HepG2 (cell line): ENCODE data around the gene NUCB1. TPM values are rescaled to one million over a fixed set of nuclear protein-coding genes. Genes with fewer than 3 reads are reported as not detected.

Source experiments
- E2F2 ChIP-seq: sonication (generic); formaldehyde crosslinking; IDR thresholded peaks from 2 replicates; pipeline ENCODE4 v1.4.0; 2020; ENCODE audit warnings: missing genetic modification reagents, borderline replicate concordance
- FOXJ3 ChIP-seq: sonication (generic); formaldehyde crosslinking; IDR thresholded peaks from 2 replicates; pipeline ENCODE4 v1.4.0; 2020; ENCODE audit warnings: missing genetic modification reagents, mild to moderate bottlenecking, borderline replicate concordance
- GZF1 ChIP-seq: sonication (generic); formaldehyde crosslinking; IDR thresholded peaks from 2 replicates; pipeline ENCODE4 v1.5.1; 2020; ENCODE audit warnings: mild to moderate bottlenecking, missing genetic modification reagents
- HMG20B ChIP-seq: conservative IDR thresholded peaks from 2 replicates; pipeline ENCODE4 v1.6.1; 2016; ENCODE audit warnings: missing genetic modification reagents, missing compliant biosample characterization
- HNF4G ChIP-seq, 2 experiments: sonication (generic) in 1 of 2; formaldehyde crosslinking in 1 of 2; IDR thresholded peaks; 2 replicates each; pipeline versions ENCODE4 v1.4.0 to v1.6.1; 2011 to 2020; ENCODE audit warnings: borderline replicate concordance in 2 of 2, low read depth in 2 of 2, mild to moderate bottlenecking in 2 of 2, low read length in 1 of 2, missing genetic modification reagents in 1 of 2, moderate library complexity in 1 of 2
- MLLT10 ChIP-seq: sonication (generic); formaldehyde crosslinking; IDR thresholded peaks from 2 replicates; pipeline ENCODE4 v1.4.0; 2020; ENCODE audit warnings: missing genetic modification reagents
- PCBP1 ChIP-seq: fragments of 200-400 bp; formaldehyde crosslinking; IDR thresholded peaks from 2 replicates; pipeline ENCODE4 v1.6.1; 2017; ENCODE audit warnings: mild to moderate bottlenecking, low read depth, low read length, borderline replicate concordance
- POLR2A ChIP-seq, 2 experiments: IDR thresholded peaks; 2 replicates each; pipeline ENCODE4 v1.6.1; 2011; ENCODE audit warnings: low read depth in 2 of 2, low read length in 2 of 2, mild to moderate bottlenecking in 1 of 2, moderate library complexity in 1 of 2; ENCODE audit not compliant: insufficient read depth in 1 of 2
- STAG1 ChIP-seq: sonication (generic); formaldehyde crosslinking; IDR thresholded peaks from 2 replicates; pipeline ENCODE4 v1.4.0; 2020; ENCODE audit warnings: missing genetic modification reagents
- ZBTB2 ChIP-seq: sonication (generic); formaldehyde crosslinking; IDR thresholded peaks from 2 replicates; pipeline ENCODE4 v1.8.0; 2022; ENCODE audit warnings: low read depth, missing genetic modification reagents
- ZBTB7A ChIP-seq: sonication (generic); formaldehyde crosslinking; IDR thresholded peaks from 2 replicates; pipeline ENCODE4 v1.8.0; 2022; ENCODE audit warnings: mild to moderate bottlenecking, missing genetic modification reagents
- ZBTB8A ChIP-seq: sonication (generic); formaldehyde crosslinking; IDR thresholded peaks from 2 replicates; pipeline ENCODE4 v1.4.0; 2020; ENCODE audit warnings: mild to moderate bottlenecking, low read depth, missing genetic modification reagents, borderline replicate concordance
- ZNF275 ChIP-seq: sonication (generic); formaldehyde crosslinking; IDR thresholded peaks from 2 replicates; pipeline ENCODE4 v1.8.0; 2022; ENCODE audit warnings: missing genetic modification reagents, mild to moderate bottlenecking, inconsistent platforms, borderline replicate concordance
- ZNF350 ChIP-seq: sonication (generic); formaldehyde crosslinking; IDR thresholded peaks from 2 replicates; pipeline ENCODE4 v1.4.0; 2020; ENCODE audit warnings: mild to moderate bottlenecking, low read depth, missing genetic modification reagents, borderline replicate concordance
- ZNF451 ChIP-seq: sonication (generic); formaldehyde crosslinking; IDR thresholded peaks from 2 replicates; pipeline ENCODE4 v1.5.0; 2020; ENCODE audit warnings: mild to moderate bottlenecking, missing genetic modification reagents
- ZNF678 ChIP-seq: sonication (generic); formaldehyde crosslinking; IDR thresholded peaks from 2 replicates; pipeline ENCODE4 v1.4.0; 2020; ENCODE audit warnings: mild to moderate bottlenecking, missing genetic modification reagents
- ZNF720 ChIP-seq: sonication (generic); formaldehyde crosslinking; IDR thresholded peaks from 2 replicates; pipeline ENCODE4 v1.4.0; 2020; ENCODE audit warnings: missing genetic modification reagents
- polyA plus RNA-seq, 8 experiments: library from polyadenylated mRNA; depleted of rRNA in 3 of 8; stranded (reverse) in 7 of 8; unstranded in 1 of 8; fragments of >200 nt; fragmentation: Illumina TruSeq in 4 of 8; extraction: Trizol in 4 of 8; gene quantifications; 2 replicates each; pipeline versions ENCODE4 v1.2.1 to v1.2.3, GENCODE V29; 2011 to 2016; ENCODE audit warnings: low read depth in 4 of 8, missing spikeins in 1 of 8, mixed read lengths in 1 of 8; ENCODE audit not compliant: insufficient read depth in 1 of 8
- total RNA-seq, 5 experiments: library from RNA; depleted of rRNA; stranded (reverse); fragments of >200 nt; fragmentation: Illumina TruSeq; extraction: Trizol; gene quantifications; 2 replicates each; pipeline ENCODE4 v1.2.3, GENCODE V29; 2016; ENCODE audit warnings: low read depth in 1 of 5
- TF ChIP-seq, protein P1 (sequence below): sonication (generic); formaldehyde crosslinking; IDR thresholded peaks from 2 replicates; pipeline ENCODE4 v1.9.0; 2021; ENCODE audit warnings: missing genetic modification reagents, borderline replicate concordance
- TF ChIP-seq, protein P2 (sequence below): IDR thresholded peaks from 2 replicates; pipeline ENCODE4 v1.6.1; 2016

Gene NUCB1
- total and polyA plus RNA-seq, 2 of the 13 experiments (the other 11 are each of a cell fraction or from before 2014, with no cell fraction given), result 82.3 to 106 TPM

DNA sequence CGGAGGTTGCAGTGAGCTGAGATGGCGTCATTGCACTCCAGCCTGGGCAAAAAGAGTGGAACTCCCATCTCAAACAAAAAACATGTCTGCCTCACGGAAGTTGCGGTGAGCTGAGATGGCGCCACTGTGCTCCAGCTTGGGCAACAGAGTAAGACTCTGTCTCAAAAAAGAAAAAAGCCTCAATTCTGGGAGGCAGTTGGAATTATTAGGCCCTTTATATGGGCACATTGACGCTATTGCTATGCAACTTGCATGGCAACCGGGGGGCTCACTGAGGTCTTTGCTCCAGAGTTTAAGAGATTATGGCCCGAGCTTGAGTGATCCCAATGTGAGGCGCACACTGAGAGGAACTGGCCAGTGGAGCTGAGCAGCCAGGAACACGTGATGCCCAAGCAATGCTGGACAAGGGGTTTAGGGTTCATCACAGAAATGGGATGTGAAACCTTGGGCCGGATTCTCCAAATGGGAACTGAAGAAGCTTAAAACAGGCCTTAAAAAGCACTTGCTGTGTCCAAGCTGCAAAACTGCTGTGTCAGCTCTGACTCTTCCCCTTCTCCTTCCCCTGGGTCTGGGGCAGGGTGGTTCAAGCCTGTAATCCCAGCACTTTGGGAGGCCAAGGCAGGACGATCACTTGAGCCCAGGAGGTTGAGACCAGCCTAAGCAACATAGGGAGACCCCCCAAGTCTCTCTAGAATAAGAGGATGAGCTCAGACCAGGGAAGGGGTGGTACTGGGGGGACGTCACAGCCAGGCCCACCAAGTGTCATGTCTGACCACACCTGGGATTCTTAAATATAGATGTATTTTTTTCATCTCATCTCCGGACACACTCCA is 67.5 kb downstream of the NUCB1 start (continued):
- TF ChIP-seq, protein P1, sequence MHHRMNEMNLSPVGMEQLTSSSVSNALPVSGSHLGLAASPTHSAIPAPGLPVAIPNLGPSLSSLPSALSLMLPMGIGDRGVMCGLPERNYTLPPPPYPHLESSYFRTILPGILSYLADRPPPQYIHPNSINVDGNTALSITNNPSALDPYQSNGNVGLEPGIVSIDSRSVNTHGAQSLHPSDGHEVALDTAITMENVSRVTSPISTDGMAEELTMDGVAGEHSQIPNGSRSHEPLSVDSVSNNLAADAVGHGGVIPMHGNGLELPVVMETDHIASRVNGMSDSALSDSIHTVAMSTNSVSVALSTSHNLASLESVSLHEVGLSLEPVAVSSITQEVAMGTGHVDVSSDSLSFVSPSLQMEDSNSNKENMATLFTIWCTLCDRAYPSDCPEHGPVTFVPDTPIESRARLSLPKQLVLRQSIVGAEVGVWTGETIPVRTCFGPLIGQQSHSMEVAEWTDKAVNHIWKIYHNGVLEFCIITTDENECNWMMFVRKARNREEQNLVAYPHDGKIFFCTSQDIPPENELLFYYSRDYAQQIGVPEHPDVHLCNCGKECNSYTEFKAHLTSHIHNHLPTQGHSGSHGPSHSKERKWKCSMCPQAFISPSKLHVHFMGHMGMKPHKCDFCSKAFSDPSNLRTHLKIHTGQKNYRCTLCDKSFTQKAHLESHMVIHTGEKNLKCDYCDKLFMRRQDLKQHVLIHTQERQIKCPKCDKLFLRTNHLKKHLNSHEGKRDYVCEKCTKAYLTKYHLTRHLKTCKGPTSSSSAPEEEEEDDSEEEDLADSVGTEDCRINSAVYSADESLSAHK, result no peak
- TF ChIP-seq ZBTB8A (CRISPR knock-in tag) (no peak), PCBP1 (no peak), STAG1 (CRISPR knock-in tag) (no peak), ZNF720 (CRISPR knock-in tag) (no peak), FOXJ3 (CRISPR knock-in tag) (no peak), ZNF275 (CRISPR knock-in tag) (0 out of 2 replicates have a peak, but pooled peaks have one; percentile 56), HNF4G (IDR thresholded peaks at IDR 0.05; ENCODE audit: borderline replicate concordance, low read depth, low read length) (no peak), HNF4G (CRISPR knock-in tag; IDR thresholded peaks at IDR 0.05; ENCODE audit: borderline replicate concordance, low read depth) (no peak), E2F2 (no peak), ZBTB2 (CRISPR knock-in tag) (peak; percentile 50; the same call in 1 of the 2 replicates), ZNF678 (CRISPR knock-in tag) (no peak), HMG20B (CRISPR knock-in tag) (no peak), POLR2A (IDR thresholded peaks at IDR 0.05; ENCODE audit: insufficient read depth in 1 of 2, low read depth in 2 of 2, low read length in 2 of 2) (peak; percentile 84 to 86), MLLT10 (CRISPR knock-in tag) (no peak), ZNF451 (CRISPR knock-in tag) (0 out of 2 replicates have a peak, but pooled peaks have one; percentile 15), ZNF350 (peak; percentile 64; the same call in 1 of the 2 replicates), ZBTB7A (CRISPR knock-in tag) (no peak), GZF1 (no peak)
- TF ChIP-seq, protein P2, sequence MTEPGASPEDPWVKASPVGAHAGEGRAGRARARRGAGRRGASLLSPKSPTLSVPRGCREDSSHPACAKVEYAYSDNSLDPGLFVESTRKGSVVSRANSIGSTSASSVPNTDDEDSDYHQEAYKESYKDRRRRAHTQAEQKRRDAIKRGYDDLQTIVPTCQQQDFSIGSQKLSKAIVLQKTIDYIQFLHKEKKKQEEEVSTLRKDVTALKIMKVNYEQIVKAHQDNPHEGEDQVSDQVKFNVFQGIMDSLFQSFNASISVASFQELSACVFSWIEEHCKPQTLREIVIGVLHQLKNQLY (CRISPR knock-in tag), result no peak
